GM12878 (cell line): Measurements from ENCODE around the gene BCAS3. TPM values are rescaled to one million over a fixed set of nuclear protein-coding genes. Genes with fewer than 3 reads are reported as not detected.

ENCODE experiments used
- ATAC-seq: fragments of 200-7000 bp; cut with Tn5 transposase; 3 replicates; pipeline ENCODE4 v1.9.1; 2020; ENCODE audit warnings: mild to moderate bottlenecking, moderate library complexity
- BruUV-seq: library from RNA; stranded (reverse); fragments of 400-500 nt; replicated peaks from 2 replicates; lab custom pipeline; 2021; lab: Mats Ljungman, UMichigan
- CTCF ChIA-PET: fragments of 300-600 bp; sonication (Branson Sonifier 250); formaldehyde crosslinking; extraction: SDS; loops from one replicate; lab custom pipeline; 2021; ENCODE audit warnings: inconsistent platforms; lab: Yijun Ruan, JAX
- POLR2A ChIA-PET: fragments of 350-600 bp; formaldehyde crosslinking; extraction: SDS; loops from one replicate; lab custom pipeline; 2021; ENCODE audit warnings: inconsistent platforms; lab: Charles Lee
- RAD21 ChIA-PET: fragments of 300-600 bp; sonication (Branson Sonifier 250); formaldehyde crosslinking; loops from one replicate; lab custom pipeline; 2023; ENCODE audit warnings: antibody characterized with exemption; ENCODE audit not compliant: unreplicated experiment; lab: Charles Lee
- SMC1A ChIA-PET: fragments of 300-600 bp; sonication (Branson Sonifier 250); formaldehyde crosslinking; loops from one replicate; lab custom pipeline; 2023; ENCODE audit not compliant: unreplicated experiment, uncharacterized antibody; lab: Charles Lee
- DNase-seq: peaks from one replicate; pipeline ENCODE4 v3.0.0-alpha.2; 2011; ENCODE audit warnings: low read depth, low spot score
- FAIRE-seq: peaks from 3 replicates; lab custom pipeline; 2011; peaks lifted over from hg19 to GRCh38; lab: Jason Lieb, UNC
- H2AFZ ChIP-seq: 2 replicates; pipeline ENCODE4 v1.6.0; 2011; ENCODE audit warnings: low read depth, low read length, control low read depth; ENCODE audit not compliant: control insufficient read depth
- H3K27ac ChIP-seq: 2 replicates; pipeline ENCODE4 v1.5.1; 2011; ENCODE audit warnings: control low read depth; ENCODE audit not compliant: control insufficient read depth, insufficient read depth
- H3K27me3 ChIP-seq, 2 experiments: replicated peaks in 1 of 2; 2 replicates each; pipeline versions ENCODE4 v1.6.0 to v1.6.1; 2011; ENCODE audit warnings: low read length in 1 of 2; ENCODE audit not compliant: control insufficient read depth in 2 of 2, insufficient read depth in 2 of 2
- H3K36me3 ChIP-seq, 2 experiments: 2 replicates each; pipeline ENCODE4 v1.5.1; 2011; ENCODE audit warnings: low read length in 1 of 2; ENCODE audit not compliant: control insufficient read depth in 2 of 2, insufficient read depth in 2 of 2
- H3K4me1 ChIP-seq: 2 replicates; pipeline ENCODE4 v1.6.1; 2011; ENCODE audit warnings: mild to moderate bottlenecking, low read length, moderate library complexity, mixed read lengths; ENCODE audit not compliant: control insufficient read depth, insufficient read depth
- H3K4me2 ChIP-seq: 2 replicates; pipeline ENCODE4 v1.6.0; 2011; ENCODE audit warnings: control low read depth; ENCODE audit not compliant: control insufficient read depth, insufficient read depth
- H3K4me3 ChIP-seq: fragments of 200-600 bp; sonication (generic); 2 replicates; pipeline ENCODE4 v1.5.1; 2016
- H3K79me2 ChIP-seq: 2 replicates; pipeline ENCODE4 v1.6.0; 2011; ENCODE audit warnings: low read length; ENCODE audit not compliant: control insufficient read depth, insufficient read depth
- H3K9ac ChIP-seq: 2 replicates; pipeline ENCODE4 v1.8.0; 2011; ENCODE audit warnings: low read length, control low read depth, mixed read lengths; ENCODE audit not compliant: control insufficient read depth, insufficient read depth
- H3K9me3 ChIP-seq: replicated peaks from 3 replicates; pipeline ENCODE4 v1.5.1; 2011; ENCODE audit warnings: mild to moderate bottlenecking, low read length; ENCODE audit not compliant: control insufficient read depth, insufficient read depth
- H4K20me1 ChIP-seq: 2 replicates; pipeline ENCODE4 v1.6.0; 2011; ENCODE audit not compliant: control insufficient read depth, insufficient read depth
- CHD2 ChIP-seq: IDR thresholded peaks from 2 replicates; pipeline ENCODE4 v1.6.1; 2011; ENCODE audit warnings: low read depth, low read length, improper control_type of control experiment, borderline replicate concordance
- EZH2 ChIP-seq: IDR thresholded peaks from 2 replicates; pipeline ENCODE4 v1.6.1; 2012; ENCODE audit warnings: low read depth, mild to moderate bottlenecking, control low read depth, inconsistent platforms, low read length, borderline replicate concordance; ENCODE audit not compliant: control insufficient read depth
- IKZF2 ChIP-seq, 2 experiments: fragments of 450-650 bp; IDR thresholded peaks; 2 replicates each; pipeline ENCODE4 v1.6.1; 2017; ENCODE audit warnings: mild to moderate bottlenecking in 2 of 2, moderate library complexity in 2 of 2
- NFYA ChIP-seq: IDR thresholded peaks from 2 replicates; pipeline ENCODE4 v1.6.1; 2011; ENCODE audit warnings: low read depth, mild to moderate bottlenecking, low read length, improper control_type of control experiment, borderline replicate concordance
- RELA ChIP-seq: fragments of 450-650 bp; IDR thresholded peaks from 2 replicates; pipeline ENCODE4 v1.8.0; 2014; ENCODE audit warnings: borderline replicate concordance; ENCODE audit not compliant: partially characterized antibody
- YY1 ChIP-seq: IDR thresholded peaks from 2 replicates; pipeline ENCODE4 v1.6.1; 2011; ENCODE audit warnings: low read depth, mild to moderate bottlenecking, low read length
- ZNF274 ChIP-seq: IDR thresholded peaks from one replicate; pipeline ENCODE4 v1.8.0; 2011; ENCODE audit not compliant: insufficient read length, insufficient read depth
- WGBS: methylation state at CpG from one replicate; pipeline ENCODE4 v1.1.6; 2016; ENCODE audit warnings: low lambda C conversion rate; ENCODE audit not compliant: insufficient replicate concordance, insufficient coverage; ENCODE audit errors: missing lambda C conversion rate; 5-methylcytosine and 5-hydroxymethylcytosine counted together
- in situ Hi-C: fragments of 300-500 bp; cut with MboI; formaldehyde crosslinking; loops from 9 replicates; pipeline ENCODE4 v1.14.3; 2018; ENCODE audit warnings: mixed read lengths
- intact Hi-C: fragments of 100-400 bp; cut with micrococcal nuclease; formaldehyde crosslinking; loops from one replicate; pipeline ENCODE4 v1.14.2; 2022; ENCODE audit not compliant: unreplicated experiment
- polyA plus RNA-seq, 11 experiments: library from polyadenylated mRNA; depleted of rRNA in 4 of 11; unstranded in 6 of 11; stranded (reverse) in 5 of 11; fragments of >200 nt; fragmentation: Nextera tagmentation in 4 of 11; fragmentation: Illumina TruSeq in 1 of 11; extraction: Ambion mirVana in 4 of 11; extraction: Trizol in 1 of 11; gene quantifications; 1 replicate in 1 of 11; 2 replicates in 10 of 11; pipeline versions ENCODE4 v1.2.1 to v1.2.3, GENCODE V29; 2011 to 2016; ENCODE audit warnings: inconsistent platforms in 2 of 11, missing spikeins in 2 of 11, low read depth in 1 of 11
- total RNA-seq, 4 experiments: library from RNA; depleted of rRNA in 3 of 4; stranded (reverse); fragments of >200 nt in 3 of 4; fragmentation: Illumina TruSeq in 1 of 4; extraction: Trizol in 1 of 4; gene quantifications; 2 replicates each; pipeline versions ENCODE4 v1.2.1 to v1.2.3, GENCODE V29; 2013 to 2021
- TF ChIP-seq, protein P1 (sequence below): fragments of 450-650 bp; conservative IDR thresholded peaks from 2 replicates; pipeline ENCODE4 v1.6.1; 2017; ENCODE audit warnings: mild to moderate bottlenecking, moderate library complexity
- TF ChIP-seq, protein P2 (sequence below): fragments of 450-650 bp; IDR thresholded peaks from 2 replicates; pipeline ENCODE4 v1.6.1; 2018; ENCODE audit warnings: borderline replicate concordance, mild to moderate bottlenecking; ENCODE audit not compliant: partially characterized antibody
- TF ChIP-seq, protein P3 (sequence below): fragments of 450-650 bp; IDR thresholded peaks from 2 replicates; pipeline ENCODE4 v1.6.1; 2014; ENCODE audit warnings: mild to moderate bottlenecking

Gene BCAS3
- total and polyA plus RNA-seq, 10 of the 15 experiments (the other 5 are each of a cell fraction or from before 2014, with no cell fraction given) = 2.1 to 11.0 (median 6.6) TPM

DNA sequence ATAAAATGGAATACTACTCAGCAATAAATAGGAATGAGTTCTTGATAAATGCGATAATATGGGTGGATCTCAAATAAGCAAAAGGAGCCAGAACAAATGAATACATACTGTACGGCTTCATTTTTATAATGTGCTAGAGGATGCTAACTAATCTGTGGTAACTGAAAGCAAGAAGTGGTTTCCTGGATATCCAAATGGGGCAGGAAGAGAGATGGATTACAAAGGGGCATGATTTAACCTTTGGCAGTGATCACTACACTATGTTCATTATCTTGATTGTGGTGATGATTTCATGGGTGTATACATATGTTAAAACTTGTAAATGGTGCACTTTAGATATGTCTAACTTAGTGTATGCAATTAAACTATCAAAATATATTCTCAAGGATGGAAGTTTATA lies 499.7 kb downstream of the BCAS3 start:
- Histone ChIP-seq H3K27ac (no peak overlapping the region), H2AFZ (no peak overlapping the region), H3K27me3 (no peaks in the 10 kb centered on the region), H3K4me3 (no peak overlapping the region), H4K20me1 (no peaks in the 10 kb centered on the region), H3K36me3 (no peaks in the 10 kb centered on the region), H3K4me1 (no peaks in the 10 kb centered on the region), H3K79me2 (no peaks in the 10 kb centered on the region), H3K4me2 (no peak overlapping the region), H3K9me3 (no peaks in the 10 kb centered on the region), H3K9ac (no peak overlapping the region)
- intact Hi-C loops (no loop called here), in situ Hi-C loops (no loop called here)
- TF ChIP-seq YY1 (no peak), RELA (no peak), EZH2 (no peak), NFYA (no peak), IKZF2 (IDR thresholded peaks at IDR 0.05) (no peak), CHD2 (no peak), ZNF274 (no peak)
- TF ChIP-seq, protein P1, sequence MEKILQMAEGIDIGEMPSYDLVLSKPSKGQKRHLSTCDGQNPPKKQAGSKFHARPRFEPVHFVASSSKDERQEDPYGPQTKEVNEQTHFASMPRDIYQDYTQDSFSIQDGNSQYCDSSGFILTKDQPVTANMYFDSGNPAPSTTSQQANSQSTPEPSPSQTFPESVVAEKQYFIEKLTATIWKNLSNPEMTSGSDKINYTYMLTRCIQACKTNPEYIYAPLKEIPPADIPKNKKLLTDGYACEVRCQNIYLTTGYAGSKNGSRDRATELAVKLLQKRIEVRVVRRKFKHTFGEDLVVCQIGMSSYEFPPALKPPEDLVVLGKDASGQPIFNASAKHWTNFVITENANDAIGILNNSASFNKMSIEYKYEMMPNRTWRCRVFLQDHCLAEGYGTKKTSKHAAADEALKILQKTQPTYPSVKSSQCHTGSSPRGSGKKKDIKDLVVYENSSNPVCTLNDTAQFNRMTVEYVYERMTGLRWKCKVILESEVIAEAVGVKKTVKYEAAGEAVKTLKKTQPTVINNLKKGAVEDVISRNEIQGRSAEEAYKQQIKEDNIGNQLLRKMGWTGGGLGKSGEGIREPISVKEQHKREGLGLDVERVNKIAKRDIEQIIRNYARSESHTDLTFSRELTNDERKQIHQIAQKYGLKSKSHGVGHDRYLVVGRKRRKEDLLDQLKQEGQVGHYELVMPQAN = no peak
- TF ChIP-seq, protein P2, sequence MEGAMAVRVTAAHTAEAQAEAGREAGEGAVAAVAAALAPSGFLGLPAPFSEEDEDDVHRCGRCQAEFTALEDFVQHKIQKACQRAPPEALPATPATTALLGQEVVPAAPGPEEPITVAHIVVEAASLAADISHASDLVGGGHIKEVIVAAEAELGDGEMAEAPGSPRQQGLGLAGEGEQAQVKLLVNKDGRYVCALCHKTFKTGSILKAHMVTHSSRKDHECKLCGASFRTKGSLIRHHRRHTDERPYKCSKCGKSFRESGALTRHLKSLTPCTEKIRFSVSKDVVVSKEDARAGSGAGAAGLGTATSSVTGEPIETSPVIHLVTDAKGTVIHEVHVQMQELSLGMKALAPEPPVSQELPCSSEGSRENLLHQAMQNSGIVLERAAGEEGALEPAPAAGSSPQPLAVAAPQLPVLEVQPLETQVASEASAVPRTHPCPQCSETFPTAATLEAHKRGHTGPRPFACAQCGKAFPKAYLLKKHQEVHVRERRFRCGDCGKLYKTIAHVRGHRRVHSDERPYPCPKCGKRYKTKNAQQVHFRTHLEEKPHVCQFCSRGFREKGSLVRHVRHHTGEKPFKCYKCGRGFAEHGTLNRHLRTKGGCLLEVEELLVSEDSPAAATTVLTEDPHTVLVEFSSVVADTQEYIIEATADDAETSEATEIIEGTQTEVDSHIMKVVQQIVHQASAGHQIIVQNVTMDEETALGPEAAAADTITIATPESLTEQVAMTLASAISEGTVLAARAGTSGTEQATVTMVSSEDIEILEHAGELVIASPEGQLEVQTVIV = no peak
- TF ChIP-seq, protein P3, sequence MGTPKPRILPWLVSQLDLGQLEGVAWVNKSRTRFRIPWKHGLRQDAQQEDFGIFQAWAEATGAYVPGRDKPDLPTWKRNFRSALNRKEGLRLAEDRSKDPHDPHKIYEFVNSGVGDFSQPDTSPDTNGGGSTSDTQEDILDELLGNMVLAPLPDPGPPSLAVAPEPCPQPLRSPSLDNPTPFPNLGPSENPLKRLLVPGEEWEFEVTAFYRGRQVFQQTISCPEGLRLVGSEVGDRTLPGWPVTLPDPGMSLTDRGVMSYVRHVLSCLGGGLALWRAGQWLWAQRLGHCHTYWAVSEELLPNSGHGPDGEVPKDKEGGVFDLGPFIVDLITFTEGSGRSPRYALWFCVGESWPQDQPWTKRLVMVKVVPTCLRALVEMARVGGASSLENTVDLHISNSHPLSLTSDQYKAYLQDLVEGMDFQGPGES = no peak
- POLR2A ChIA-PET = no interaction called here
- no peak for FAIRE-seq
- RAD21 ChIA-PET = no interaction called here
- SMC1A ChIA-PET = no interaction called here
- CTCF ChIA-PET = no interaction called here
- 100% methylated on average over 2 of the region's 2 CpGs for WGBS
- no peak for ATAC-seq
- no peak for DNase-seq
- BruUV-seq = no TSS peak
